Amniotic epithelial cell (primary cell): ENCODE results near the gene IGSF8.
"Not testable (repeated sequence)": the region's sequence is repeated elsewhere in the genome, so short reads cannot be mapped to it uniquely, and the experiment has no call there.

Experiments
- DNase-seq: peaks from one replicate; pipeline ENCODE4 v3.0.0-alpha.2; 2010; ENCODE audit warnings: low read depth

Gene IGSF8

GRCh38 chr1:160127381-160127780 is 29.0 kb upstream of the IGSF8 start:
- no peak for DNase-seq

DNA sequence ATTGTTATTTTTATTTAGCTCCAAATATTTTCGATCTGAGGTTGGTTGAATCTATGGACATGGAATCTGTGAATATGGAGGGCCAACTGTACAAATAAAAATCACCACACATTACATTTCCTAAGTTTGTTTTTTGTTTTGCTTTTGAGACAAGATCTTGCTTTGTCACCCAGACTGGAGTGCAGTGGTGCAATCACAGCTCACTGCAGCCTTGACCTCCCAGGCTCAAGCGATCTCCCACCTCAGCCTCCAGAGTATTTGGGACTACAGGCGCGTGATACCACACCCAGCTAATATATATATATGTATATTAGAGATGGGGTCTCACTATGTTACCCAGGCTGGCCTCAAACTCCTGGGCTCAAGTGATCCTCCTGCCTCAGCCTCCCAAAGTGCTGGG is 27.9 kb upstream of the IGSF8 start:
- DNase-seq = not testable (repeated sequence)

GRCh38 chr1:160125746-160126145 is 27.3 kb upstream of the IGSF8 start:
- DNase-seq = peak; percentile 39

- peak; percentile 85 for DNase-seq
Observed at GRCh38 chr1:160124705-160125478, 26.5 kb upstream of the IGSF8 start.

DNA sequence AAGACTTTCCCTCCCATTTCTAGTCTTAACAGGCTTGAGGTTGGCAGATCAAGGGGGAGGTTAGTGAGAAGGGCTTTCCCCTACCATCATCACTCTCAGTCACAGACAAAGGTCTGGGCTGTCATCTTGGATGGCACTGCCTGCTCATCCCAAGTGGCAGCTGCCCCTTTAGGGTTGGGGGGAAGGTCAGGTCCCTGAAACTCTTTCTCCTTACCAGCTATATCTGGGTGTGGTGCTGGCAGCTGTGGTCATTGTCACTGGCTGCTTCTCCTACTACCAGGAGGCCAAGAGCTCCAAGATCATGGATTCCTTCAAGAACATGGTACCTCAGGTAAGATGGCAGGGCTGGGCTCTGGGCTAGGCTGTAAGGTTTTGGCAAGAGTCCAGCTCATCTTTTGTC is 25.3 kb upstream of the IGSF8 start:
- DNase-seq = no peak

DNA sequence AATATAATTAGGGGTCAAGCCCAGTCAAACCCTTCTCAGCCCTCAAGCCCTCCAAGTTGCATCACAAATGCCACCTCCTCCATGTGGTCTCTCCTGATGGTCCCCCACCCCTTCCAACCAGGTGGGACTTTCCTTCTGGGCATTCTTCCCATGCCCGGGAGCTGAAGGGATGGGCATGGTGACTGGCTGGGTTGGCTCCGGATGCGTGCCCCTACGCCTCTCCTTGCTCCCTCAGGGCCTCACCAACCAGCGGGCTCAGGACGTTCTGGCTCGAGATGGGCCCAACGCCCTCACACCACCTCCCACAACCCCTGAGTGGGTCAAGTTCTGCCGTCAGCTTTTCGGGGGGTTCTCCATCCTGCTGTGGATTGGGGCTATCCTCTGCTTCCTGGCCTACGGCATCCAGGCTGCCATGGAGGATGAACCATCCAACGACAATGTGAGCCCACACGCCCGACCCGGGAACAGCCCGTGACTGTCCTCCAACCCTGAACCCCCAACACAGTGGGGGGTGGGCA is 24.6 kb upstream of the IGSF8 start:
- DNase-seq = no peak

GRCh38 chr1:160121388-160121787 is 23.0 kb upstream of the IGSF8 start:
- DNase-seq = no peak

- no peak for DNase-seq
Observed at GRCh38 chr1:160120797-160121196, 22.4 kb upstream of the IGSF8 start.

- DNase-seq = no peak
Observed at GRCh38 chr1:160118928-160119327, 20.5 kb upstream of the IGSF8 start.

DNA sequence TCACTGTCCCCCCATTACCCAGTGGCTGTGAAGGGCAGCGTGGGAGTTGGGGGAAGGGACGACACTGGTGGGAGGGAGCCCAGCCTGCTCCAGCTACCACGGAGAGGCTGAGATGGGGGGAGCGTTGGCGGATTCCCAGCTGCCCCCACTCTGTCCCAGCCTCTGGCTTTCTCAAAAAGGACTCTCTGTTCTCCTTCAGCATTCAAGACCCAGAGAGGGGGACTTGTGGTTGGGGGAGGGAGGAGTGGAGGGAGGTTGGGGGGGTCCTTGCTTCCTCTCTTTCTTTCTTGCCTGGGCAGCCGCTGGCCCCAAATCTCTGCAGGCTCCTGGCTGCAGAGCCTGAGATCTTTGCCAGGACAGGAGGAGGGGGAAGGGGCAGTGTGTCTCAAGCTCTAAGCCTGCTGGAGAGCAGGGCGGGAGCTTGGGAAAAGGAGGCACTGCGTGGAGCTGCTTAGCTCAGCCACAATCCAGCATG is 19.3 kb upstream of the IGSF8 start:
- DNase-seq = peak; percentile 22

GRCh38 chr1:160117300-160117699 is 18.9 kb upstream of the IGSF8 start:
- DNase-seq = no peak

DNA sequence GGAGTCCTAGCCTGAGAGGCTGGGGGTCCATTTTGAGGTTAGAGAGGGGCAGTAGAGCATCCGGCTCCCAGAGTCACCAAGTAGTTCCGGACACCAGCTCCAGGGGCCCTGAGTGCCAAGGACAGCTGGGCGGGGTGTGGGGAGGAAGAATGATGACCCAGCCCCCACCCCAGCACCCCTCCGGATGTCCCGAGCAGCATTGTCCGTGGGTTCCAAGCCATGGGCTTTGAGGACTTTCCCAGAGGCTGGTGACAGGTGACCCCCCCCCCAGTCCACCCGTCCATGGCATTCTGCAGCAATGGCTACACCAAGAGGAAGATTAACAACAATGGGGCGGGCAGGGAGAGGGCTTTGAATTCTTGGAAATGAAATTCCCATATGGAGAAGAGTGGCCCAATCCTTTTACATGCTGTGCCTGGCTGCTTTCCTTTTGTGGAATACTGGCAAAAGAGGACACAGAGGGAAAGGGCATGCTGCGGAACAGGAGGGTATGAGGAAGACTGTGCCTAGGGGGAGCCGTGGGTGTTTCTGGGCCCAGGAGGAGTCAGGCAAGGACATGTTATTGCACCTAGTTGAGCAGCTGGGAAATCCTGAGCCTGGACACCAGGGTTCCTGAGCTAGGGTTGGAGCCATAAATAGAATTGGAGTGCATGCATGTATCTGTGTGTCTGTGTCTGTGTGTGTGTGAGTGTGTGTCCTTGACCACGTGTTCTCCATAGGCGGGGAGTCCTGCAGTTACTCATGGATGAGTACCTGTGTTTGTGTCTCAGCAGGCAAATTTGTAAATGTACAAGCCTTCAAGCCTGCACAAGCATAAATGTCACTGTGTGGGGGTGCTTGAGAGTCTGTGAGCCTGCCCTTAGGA is 18.1 kb upstream of the IGSF8 start:
- peak; percentile 70 for DNase-seq

GRCh38 chr1:160115545-160116282 is 17.3 kb upstream of the IGSF8 start, which contains the start of gene ATP1A2:
TSS of gene ATP1A2 (plus strand) at chr1:160115759. CDS start at chr1:160115862, 103 bp downstream.
- no peak for DNase-seq

DNA sequence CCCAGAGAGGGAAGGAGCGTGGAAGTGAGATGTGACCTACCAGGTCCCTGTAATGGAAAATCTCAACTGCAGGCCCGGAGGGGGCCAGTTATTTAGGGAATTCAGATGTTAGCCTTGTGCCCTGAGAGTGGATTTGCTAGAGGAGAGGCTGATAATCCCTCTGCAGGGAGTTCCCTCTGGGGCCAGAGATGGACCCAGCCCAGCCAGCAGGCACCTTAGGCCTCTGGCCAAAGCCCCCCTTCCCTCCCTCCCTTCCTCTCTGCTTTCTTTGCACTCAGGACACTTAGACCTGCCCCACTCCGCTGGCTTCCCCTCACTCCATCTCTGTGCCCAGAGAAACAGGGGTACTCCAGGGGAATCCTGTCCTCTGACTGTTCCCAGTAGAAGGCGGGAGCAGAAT is 15.7 kb upstream of the IGSF8 start:
- no peak for DNase-seq

DNA sequence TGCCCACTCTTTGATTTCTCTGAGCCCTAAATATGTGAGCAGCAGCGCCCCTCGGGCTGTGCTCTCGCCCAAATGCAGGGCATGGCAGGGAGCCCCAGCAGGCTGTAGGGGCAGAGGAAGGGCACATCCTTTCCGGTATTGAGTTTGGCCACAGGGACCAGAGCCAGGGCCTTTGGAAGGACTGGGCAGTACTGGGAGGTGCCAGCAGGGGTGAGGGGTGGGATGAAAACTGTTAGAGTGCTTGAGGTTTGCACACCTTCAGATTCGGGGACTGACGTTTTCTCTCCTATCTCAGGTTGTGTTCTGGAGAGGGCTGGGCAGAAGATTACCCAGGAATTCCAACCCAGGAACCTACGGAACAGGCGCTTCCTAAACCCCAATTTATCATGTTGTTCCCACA is 15.0 kb upstream of the IGSF8 start:
- DNase-seq = no peak

- DNase-seq = no peak
Observed at GRCh38 chr1:160112357-160112756, 13.9 kb upstream of the IGSF8 start.

DNA sequence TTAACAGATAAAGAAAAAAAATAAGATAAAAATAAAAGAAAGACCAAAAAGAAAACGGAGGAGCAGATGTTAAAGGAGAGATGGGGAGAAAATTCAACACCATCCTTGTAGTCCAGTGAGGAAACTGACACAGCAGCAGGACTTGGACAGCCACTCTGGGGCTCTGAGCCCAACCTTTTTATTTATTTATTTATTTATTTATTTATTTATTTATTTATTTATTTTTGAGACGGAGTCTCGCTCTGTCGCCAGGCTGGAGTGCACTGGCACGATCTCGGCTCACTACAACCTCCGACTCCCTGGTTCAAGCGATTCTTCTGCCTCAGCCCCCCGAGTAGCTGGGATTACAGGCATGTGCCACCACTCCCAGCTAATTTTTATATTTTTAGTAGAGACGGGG is 13.0 kb upstream of the IGSF8 start:
- not testable (repeated sequence) for DNase-seq

- no peak for DNase-seq
Observed at GRCh38 chr1:160109686-160110085, 11.3 kb upstream of the IGSF8 start.

DNA sequence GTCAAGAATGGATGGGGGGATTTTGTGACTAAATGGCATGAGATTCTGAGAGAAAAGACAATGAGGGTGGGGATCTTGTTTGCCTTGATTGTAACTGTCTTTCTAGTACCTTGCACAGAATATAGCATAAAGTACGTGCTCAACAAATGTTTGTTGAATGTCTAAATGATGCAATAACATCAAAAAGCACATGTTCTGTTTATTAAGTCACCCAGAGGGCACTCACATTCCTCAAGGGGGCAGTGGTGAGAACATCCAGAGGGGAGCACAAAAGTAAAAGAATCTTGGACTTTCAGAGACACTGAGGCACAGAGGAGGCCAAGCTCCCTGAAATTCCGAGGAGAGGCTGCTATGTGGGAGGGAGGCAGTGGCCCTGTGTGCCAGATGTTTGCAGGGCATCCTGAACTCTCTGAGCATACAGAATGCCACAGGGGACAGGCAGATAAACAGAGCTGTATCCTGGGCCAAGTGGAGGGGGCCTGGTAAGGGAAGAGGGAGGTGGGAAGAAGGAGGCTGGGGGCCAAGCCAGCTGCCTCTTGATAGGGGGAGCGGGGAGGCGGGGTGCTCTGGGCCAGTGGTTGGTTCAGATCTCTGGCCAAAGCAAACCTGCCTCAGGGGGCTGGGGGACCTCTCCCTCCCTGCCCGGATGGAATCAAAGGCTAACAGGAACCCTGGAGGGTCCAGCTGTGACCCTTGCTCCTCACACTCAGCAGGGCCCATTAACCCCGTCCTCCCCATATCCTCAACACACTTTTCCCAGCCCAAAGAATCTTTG is 10.7 kb upstream of the IGSF8 start:
- DNase-seq = peak; percentile 60

- DNase-seq = no peak
Observed at GRCh38 chr1:160107512-160107911, 9.1 kb upstream of the IGSF8 start.

DNA sequence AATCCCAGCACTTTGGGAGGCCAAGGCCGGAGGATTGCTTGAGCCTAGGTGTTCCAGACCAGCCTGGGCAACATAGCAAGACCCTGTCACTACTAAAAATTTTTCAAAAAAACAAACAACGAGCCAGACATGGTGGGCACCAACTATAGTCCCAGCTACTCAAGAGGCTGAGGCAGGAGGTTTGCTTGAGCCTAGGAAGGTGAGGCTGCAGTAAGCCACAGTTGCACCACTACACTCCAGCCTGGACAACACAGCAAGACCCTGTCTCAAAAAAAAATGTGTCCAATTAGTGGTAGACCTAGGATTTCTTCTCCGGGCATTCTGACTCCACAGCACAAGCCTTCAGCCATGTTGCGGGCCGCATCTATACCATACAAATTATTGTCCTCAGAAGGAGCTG is 6.7 kb upstream of the IGSF8 start:
- no peak for DNase-seq
